ENCODE measurements around the gene ZMIZ2. TPM values are rescaled to one million over a fixed set of nuclear protein-coding genes. Genes with fewer than 3 reads are reported as not detected.
A peak's percentile ranks its signal among the peaks of the same experiment; 100 is the strongest.

The ZMIZ2 gene
- total RNA-seq, 4 donors from 2014 or later = 43.1 to 57.7 (median 49.8) TPM

- H3K27ac ChIP-seq = no peak overlapping the region
- intact Hi-C loops (cut with DNase I) = no loop called here
- peaks cover 21 to 22% of the 10 kb centered on the region in 2 donors for H3K36me3 ChIP-seq
- H3K4me3 ChIP-seq (replicated peaks in 1 of 3) = no peak overlapping the region
- 93 to 96% methylated on average over 9 of the region's 11 CpGs for WGBS, 2 donors
- peaks cover 31 to 58% of the 10 kb centered on the region in 2 donors for H3K4me1 ChIP-seq
- DNase-seq = no peak
- TF ChIP-seq POLR2A (IDR thresholded peaks at IDR 0.05) (no peak), CTCF (IDR thresholded peaks at IDR 0.05) (no peak)
- no peaks in the 10 kb centered on the region for H3K27me3 ChIP-seq
- no peaks in the 10 kb centered on the region for H3K9me3 ChIP-seq
Observed at GRCh38 chr7:44754802-44755697, 6.4 kb downstream of the ZMIZ2 start.

- H3K36me3 ChIP-seq = peaks cover 28 to 29% of the 10 kb centered on the region in 2 donors
- no peaks in the 10 kb centered on the region for H3K9me3 ChIP-seq
- 40 to 54% methylated on average over 11 to 13 of the region's 17 CpGs for WGBS, 2 donors
- H3K27ac ChIP-seq = no peak overlapping the region
- H3K4me3 ChIP-seq (replicated peaks in 1 of 3) = no peak overlapping the region
- intact Hi-C loops (cut with DNase I) = no loop called here
- H3K27me3 ChIP-seq = no peaks in the 10 kb centered on the region
- peak; percentile 63 to 76 for DNase-seq
- no peak for TF ChIP-seq POLR2A (IDR thresholded peaks at IDR 0.05)
- no peak for TF ChIP-seq CTCF (IDR thresholded peaks at IDR 0.05)
- peaks cover 23 to 49% of the 10 kb centered on the region in 2 donors for H3K4me1 ChIP-seq
Observed at GRCh38 chr7:44755698-44756627, 7.3 kb downstream of the ZMIZ2 start.

GRCh38 chr7:44756904-44757303 is 8.3 kb downstream of the ZMIZ2 start:
- 70 to 78% methylated on average over 6 to 8 of the region's 12 CpGs for WGBS, 2 donors
- intact Hi-C loops (cut with DNase I) = no loop called here
- Histone ChIP-seq H3K27ac (no peak overlapping the region), H3K4me1 (peaks cover 18 to 39% of the 10 kb centered on the region in 2 donors), H3K27me3 (no peaks in the 10 kb centered on the region), H3K9me3 (no peaks in the 10 kb centered on the region), H3K4me3 (replicated peaks in 1 of 3) (no peak overlapping the region), H3K36me3 (peaks cover 37 to 39% of the 10 kb centered on the region in 2 donors)
- TF ChIP-seq CTCF (IDR thresholded peaks at IDR 0.05) (no peak), POLR2A (IDR thresholded peaks at IDR 0.05) (no peak)
- DNase-seq = no peak

GRCh38 chr7:44757311-44757710 is 8.7 kb downstream of the ZMIZ2 start:
- TF ChIP-seq CTCF (IDR thresholded peaks at IDR 0.05) (no peak), POLR2A (IDR thresholded peaks at IDR 0.05) (no peak)
- H3K36me3 ChIP-seq = peaks cover 41 to 43% of the 10 kb centered on the region in 2 donors
- no peak overlapping the region for H3K27ac ChIP-seq
- no peaks in the 10 kb centered on the region for H3K9me3 ChIP-seq
- peaks cover 18 to 39% of the 10 kb centered on the region in 2 donors for H3K4me1 ChIP-seq
- 32 to 37% methylated on average over 3 to 5 of the region's 10 CpGs for WGBS, 2 donors
- peak; percentile 81 to 88 for DNase-seq
- intact Hi-C loops (cut with DNase I) = no loop called here
- H3K4me3 ChIP-seq (replicated peaks in 1 of 3) = no peak overlapping the region
- H3K27me3 ChIP-seq = no peaks in the 10 kb centered on the region

Data from thyroid gland (tissue), 4 donors.